Measurements from ENCODE around the gene PDE4B. TPM values are rescaled to one million over a fixed set of nuclear protein-coding genes. Genes with fewer than 3 reads are reported as not detected.

The PDE4B gene
- total and polyA plus RNA-seq, 10 of the 15 experiments (the other 5 are each of a cell fraction or from before 2014, with no cell fraction given), result 3.0 to 13.2 (median 5.7) TPM

GRCh38 chr1:66365635-66366034 is 572.9 kb downstream of the PDE4B start (continued):
- no peak for TF ChIP-seq ZNF384 (IDR thresholded peaks at IDR 0.05; ENCODE audit: borderline replicate concordance, low read depth, low read length)

- Histone ChIP-seq H3K79me2 (ENCODE audit: control insufficient read depth, insufficient read depth, low read length) (no peaks in the 10 kb centered on the region), H3K27me3 (replicated peaks in 1 of 2; ENCODE audit: control insufficient read depth in 2 of 2, insufficient read depth in 2 of 2, low read length in 1 of 2) (no peaks in the 10 kb centered on the region), H3K4me1 (ENCODE audit: control insufficient read depth, insufficient read depth, low read length) (peaks cover 30% of the 10 kb centered on the region), H3K27ac (ENCODE audit: control insufficient read depth, insufficient read depth) (no peak overlapping the region), H3K9ac (ENCODE audit: control insufficient read depth, insufficient read depth, low read length) (no peak overlapping the region), H3K9me3 (replicated peaks; ENCODE audit: control insufficient read depth, insufficient read depth, low read length) (no peaks in the 10 kb centered on the region), H3K4me2 (ENCODE audit: control insufficient read depth, insufficient read depth) (no peak overlapping the region), H2AFZ (ENCODE audit: control insufficient read depth, low read depth, low read length) (no peak overlapping the region), H3K4me3 (no peak overlapping the region), H3K36me3 (ENCODE audit: control insufficient read depth in 2 of 2, insufficient read depth in 2 of 2, low read length in 1 of 2) (peaks cover 5 to 19% of the 10 kb centered on the region in 2 experiments), H4K20me1 (ENCODE audit: control insufficient read depth, insufficient read depth) (no peaks in the 10 kb centered on the region)
- ChIA-PET RAD21 (ENCODE audit: unreplicated experiment) (interaction anchor here (0.9 to 7.5 kb wide), 9 partner anchors 9 to 79 kb away, joined by 3 to 67 read pairs (median 5); no protein-coding TSS in a partner anchor), CTCF (interaction anchor here (0.7 to 24.3 kb wide), 8 partner anchors 10 to 113 kb away, joined by 3 to 396 read pairs (median 5); no protein-coding TSS in a partner anchor), SMC1A (ENCODE audit: uncharacterized antibody, unreplicated experiment) (interaction anchor here (0.6 to 23.1 kb wide), 9 partner anchors 10 to 78 kb away, joined by 3 to 463 read pairs (median 15); no protein-coding TSS in a partner anchor), POLR2A (interaction anchor here (0.5 to 1.9 kb wide), 6 partner anchors 9 to 34 kb away, joined by 3 to 5 read pairs (median 4); no protein-coding TSS in a partner anchor)
- FAIRE-seq (no peak), DNase-seq (ENCODE audit: low read depth, low spot score) (no peak), ATAC-seq (no peak)
- in situ Hi-C loops (cut with MboI) (no loop called here), intact Hi-C loops (cut with micrococcal nuclease; ENCODE audit: unreplicated experiment) (no loop called here)
- TF ChIP-seq PKNOX1 (IDR thresholded peaks at IDR 0.05) (no peak), ZBTB40 (IDR thresholded peaks at IDR 0.05; ENCODE audit: borderline replicate concordance) (no peak), BCL11A (IDR thresholded peaks at IDR 0.05; ENCODE audit: low read depth, low read length) (no peak)
- no TSS peak for BruUV-seq (replicated peaks)
Measured at GRCh38 chr1:66366634-66367033, 573.9 kb downstream of the PDE4B start.

Data from GM12878 (cell line).